GM12878 (cell line): Measurements from ENCODE around the gene TMEM120B. TPM values are rescaled to one million over a fixed set of nuclear protein-coding genes. Genes with fewer than 3 reads are reported as not detected.

Source experiments
- ATAC-seq: fragments of 200-7000 bp; cut with Tn5 transposase; 3 replicates; pipeline ENCODE4 v1.9.1; 2020; ENCODE audit warnings: mild to moderate bottlenecking, moderate library complexity
- BruUV-seq: library from RNA; stranded (reverse); fragments of 400-500 nt; replicated peaks from 2 replicates; lab custom pipeline; 2021; lab: Mats Ljungman, UMichigan
- CTCF ChIA-PET: fragments of 300-600 bp; sonication (Branson Sonifier 250); formaldehyde crosslinking; extraction: SDS; loops from one replicate; lab custom pipeline; 2021; ENCODE audit warnings: inconsistent platforms; lab: Yijun Ruan, JAX
- POLR2A ChIA-PET: fragments of 350-600 bp; formaldehyde crosslinking; extraction: SDS; loops from one replicate; lab custom pipeline; 2021; ENCODE audit warnings: inconsistent platforms; lab: Charles Lee
- RAD21 ChIA-PET: fragments of 300-600 bp; sonication (Branson Sonifier 250); formaldehyde crosslinking; loops from one replicate; lab custom pipeline; 2023; ENCODE audit warnings: antibody characterized with exemption; ENCODE audit not compliant: unreplicated experiment; lab: Charles Lee
- SMC1A ChIA-PET: fragments of 300-600 bp; sonication (Branson Sonifier 250); formaldehyde crosslinking; loops from one replicate; lab custom pipeline; 2023; ENCODE audit not compliant: unreplicated experiment, uncharacterized antibody; lab: Charles Lee
- DNase-seq: peaks from one replicate; pipeline ENCODE4 v3.0.0-alpha.2; 2011; ENCODE audit warnings: low read depth, low spot score
- FAIRE-seq: peaks from 3 replicates; lab custom pipeline; 2011; peaks lifted over from hg19 to GRCh38; lab: Jason Lieb, UNC
- H2AFZ ChIP-seq: 2 replicates; pipeline ENCODE4 v1.6.0; 2011; ENCODE audit warnings: low read depth, low read length, control low read depth; ENCODE audit not compliant: control insufficient read depth
- H3K27ac ChIP-seq: 2 replicates; pipeline ENCODE4 v1.5.1; 2011; ENCODE audit warnings: control low read depth; ENCODE audit not compliant: control insufficient read depth, insufficient read depth
- H3K27me3 ChIP-seq, 2 experiments: replicated peaks in 1 of 2; 2 replicates each; pipeline versions ENCODE4 v1.6.0 to v1.6.1; 2011; ENCODE audit warnings: low read length in 1 of 2; ENCODE audit not compliant: control insufficient read depth in 2 of 2, insufficient read depth in 2 of 2
- H3K36me3 ChIP-seq, 2 experiments: 2 replicates each; pipeline ENCODE4 v1.5.1; 2011; ENCODE audit warnings: low read length in 1 of 2; ENCODE audit not compliant: control insufficient read depth in 2 of 2, insufficient read depth in 2 of 2
- H3K4me1 ChIP-seq: 2 replicates; pipeline ENCODE4 v1.6.1; 2011; ENCODE audit warnings: mild to moderate bottlenecking, low read length, moderate library complexity, mixed read lengths; ENCODE audit not compliant: control insufficient read depth, insufficient read depth
- H3K4me2 ChIP-seq: 2 replicates; pipeline ENCODE4 v1.6.0; 2011; ENCODE audit warnings: control low read depth; ENCODE audit not compliant: control insufficient read depth, insufficient read depth
- H3K4me3 ChIP-seq: fragments of 200-600 bp; sonication (generic); 2 replicates; pipeline ENCODE4 v1.5.1; 2016
- H3K79me2 ChIP-seq: 2 replicates; pipeline ENCODE4 v1.6.0; 2011; ENCODE audit warnings: low read length; ENCODE audit not compliant: control insufficient read depth, insufficient read depth
- H3K9ac ChIP-seq: 2 replicates; pipeline ENCODE4 v1.8.0; 2011; ENCODE audit warnings: low read length, control low read depth, mixed read lengths; ENCODE audit not compliant: control insufficient read depth, insufficient read depth
- H3K9me3 ChIP-seq: replicated peaks from 3 replicates; pipeline ENCODE4 v1.5.1; 2011; ENCODE audit warnings: mild to moderate bottlenecking, low read length; ENCODE audit not compliant: control insufficient read depth, insufficient read depth
- H4K20me1 ChIP-seq: 2 replicates; pipeline ENCODE4 v1.6.0; 2011; ENCODE audit not compliant: control insufficient read depth, insufficient read depth
- NBN ChIP-seq: fragments of 450-650 bp; IDR thresholded peaks from 2 replicates; pipeline ENCODE4 v1.6.1; 2016
- POLR2A ChIP-seq: IDR thresholded peaks from 2 replicates; pipeline ENCODE4 v1.6.1; 2011; ENCODE audit warnings: low read depth, mild to moderate bottlenecking, low read length
- SIN3A ChIP-seq: IDR thresholded peaks from 2 replicates; pipeline ENCODE4 v1.6.1; 2012; ENCODE audit warnings: low read depth, low read length, improper control_type of control experiment
- SRF ChIP-seq, 2 experiments: IDR thresholded peaks; 2 replicates each; pipeline ENCODE4 v1.6.1; 2011; ENCODE audit warnings: low read depth in 2 of 2, low read length in 2 of 2, mild to moderate bottlenecking in 1 of 2, moderate library complexity in 1 of 2
- ZNF217 ChIP-seq: fragments of 450-650 bp; IDR thresholded peaks from 2 replicates; pipeline ENCODE4 v1.6.1; 2017; ENCODE audit warnings: antibody characterized with exemption, mild to moderate bottlenecking
- whole genome bisulfite sequencing: methylation state at CpG from one replicate; pipeline ENCODE4 v1.1.6; 2016; ENCODE audit warnings: low lambda C conversion rate; ENCODE audit not compliant: insufficient replicate concordance, insufficient coverage; ENCODE audit errors: missing lambda C conversion rate; 5-methylcytosine and 5-hydroxymethylcytosine counted together
- in situ Hi-C: fragments of 300-500 bp; cut with MboI; formaldehyde crosslinking; loops from 9 replicates; pipeline ENCODE4 v1.14.3; 2018; ENCODE audit warnings: mixed read lengths
- intact Hi-C: fragments of 100-400 bp; cut with micrococcal nuclease; formaldehyde crosslinking; loops from one replicate; pipeline ENCODE4 v1.14.2; 2022; ENCODE audit not compliant: unreplicated experiment
- polyA plus RNA-seq, 11 experiments: library from polyadenylated mRNA; depleted of rRNA in 4 of 11; unstranded in 6 of 11; stranded (reverse) in 5 of 11; fragments of >200 nt; fragmentation: Nextera tagmentation in 4 of 11; fragmentation: Illumina TruSeq in 1 of 11; extraction: Ambion mirVana in 4 of 11; extraction: Trizol in 1 of 11; gene quantifications; 1 replicate in 1 of 11; 2 replicates in 10 of 11; pipeline versions ENCODE4 v1.2.1 to v1.2.3, GENCODE V29; 2011 to 2016; ENCODE audit warnings: inconsistent platforms in 2 of 11, missing spikeins in 2 of 11, low read depth in 1 of 11
- total RNA-seq, 4 experiments: library from RNA; depleted of rRNA in 3 of 4; stranded (reverse); fragments of >200 nt in 3 of 4; fragmentation: Illumina TruSeq in 1 of 4; extraction: Trizol in 1 of 4; gene quantifications; 2 replicates each; pipeline versions ENCODE4 v1.2.1 to v1.2.3, GENCODE V29; 2013 to 2021
- TF ChIP-seq, protein P1 (sequence below): fragments of 450-650 bp; IDR thresholded peaks from 2 replicates; pipeline ENCODE4 v1.6.1; 2017; ENCODE audit warnings: mild to moderate bottlenecking, moderate library complexity
- TF ChIP-seq, protein P2 (sequence below): fragments of 450-650 bp; IDR thresholded peaks from 2 replicates; pipeline ENCODE4 v1.6.1; 2017; ENCODE audit warnings: antibody characterized with exemption, mild to moderate bottlenecking, moderate library complexity

TMEM120B gene
- total and polyA plus RNA-seq, 10 of the 15 experiments (the other 5 are each of a cell fraction or from before 2014, with no cell fraction given), result 4.0 to 26.2 (median 9.2) TPM

DNA sequence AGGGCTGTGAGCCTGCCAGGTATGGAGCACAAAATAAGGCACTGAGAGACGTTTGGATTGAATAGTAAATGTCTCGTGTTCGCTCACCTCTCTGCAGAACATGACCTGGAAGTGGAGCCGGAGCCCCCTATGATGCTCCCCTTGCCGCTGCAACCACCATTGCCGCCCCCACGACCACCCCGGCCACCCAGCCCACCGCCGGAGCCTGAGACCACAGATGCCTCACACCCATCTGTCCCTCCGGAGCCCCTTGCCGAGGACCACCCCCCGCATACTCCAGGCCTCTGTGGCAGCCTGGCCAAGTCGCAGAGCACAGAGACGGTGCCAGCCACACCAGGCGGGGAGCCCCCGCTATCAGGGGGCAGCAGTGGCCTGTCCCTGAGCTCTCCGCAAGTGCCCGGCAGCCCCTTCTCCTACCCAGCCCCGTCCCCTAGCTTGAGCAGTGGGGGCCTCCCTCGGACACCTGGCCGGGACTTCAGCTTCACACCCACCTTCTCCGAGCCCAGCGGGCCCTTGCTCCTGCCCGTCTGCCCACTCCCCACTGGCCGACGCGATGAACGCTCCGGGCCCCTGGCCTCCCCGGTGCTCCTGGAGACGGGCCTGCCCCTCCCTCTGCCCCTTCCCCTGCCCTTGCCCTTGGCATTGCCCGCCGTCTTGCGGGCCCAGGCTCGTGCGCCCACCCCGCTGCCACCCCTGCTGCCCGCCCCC is 110.0 kb downstream of the TMEM120B start:
- no peak overlapping the region for H3K9ac ChIP-seq
- no peaks in the 10 kb centered on the region for H3K4me1 ChIP-seq
- BruUV-seq, result no TSS peak
- intact Hi-C loops (no loop called here), in situ Hi-C loops (no loop called here)
- ATAC-seq (no peak), FAIRE-seq (no peak), DNase-seq (no peak)
- no peak for TF ChIP-seq SIN3A
- TF ChIP-seq, protein P1, sequence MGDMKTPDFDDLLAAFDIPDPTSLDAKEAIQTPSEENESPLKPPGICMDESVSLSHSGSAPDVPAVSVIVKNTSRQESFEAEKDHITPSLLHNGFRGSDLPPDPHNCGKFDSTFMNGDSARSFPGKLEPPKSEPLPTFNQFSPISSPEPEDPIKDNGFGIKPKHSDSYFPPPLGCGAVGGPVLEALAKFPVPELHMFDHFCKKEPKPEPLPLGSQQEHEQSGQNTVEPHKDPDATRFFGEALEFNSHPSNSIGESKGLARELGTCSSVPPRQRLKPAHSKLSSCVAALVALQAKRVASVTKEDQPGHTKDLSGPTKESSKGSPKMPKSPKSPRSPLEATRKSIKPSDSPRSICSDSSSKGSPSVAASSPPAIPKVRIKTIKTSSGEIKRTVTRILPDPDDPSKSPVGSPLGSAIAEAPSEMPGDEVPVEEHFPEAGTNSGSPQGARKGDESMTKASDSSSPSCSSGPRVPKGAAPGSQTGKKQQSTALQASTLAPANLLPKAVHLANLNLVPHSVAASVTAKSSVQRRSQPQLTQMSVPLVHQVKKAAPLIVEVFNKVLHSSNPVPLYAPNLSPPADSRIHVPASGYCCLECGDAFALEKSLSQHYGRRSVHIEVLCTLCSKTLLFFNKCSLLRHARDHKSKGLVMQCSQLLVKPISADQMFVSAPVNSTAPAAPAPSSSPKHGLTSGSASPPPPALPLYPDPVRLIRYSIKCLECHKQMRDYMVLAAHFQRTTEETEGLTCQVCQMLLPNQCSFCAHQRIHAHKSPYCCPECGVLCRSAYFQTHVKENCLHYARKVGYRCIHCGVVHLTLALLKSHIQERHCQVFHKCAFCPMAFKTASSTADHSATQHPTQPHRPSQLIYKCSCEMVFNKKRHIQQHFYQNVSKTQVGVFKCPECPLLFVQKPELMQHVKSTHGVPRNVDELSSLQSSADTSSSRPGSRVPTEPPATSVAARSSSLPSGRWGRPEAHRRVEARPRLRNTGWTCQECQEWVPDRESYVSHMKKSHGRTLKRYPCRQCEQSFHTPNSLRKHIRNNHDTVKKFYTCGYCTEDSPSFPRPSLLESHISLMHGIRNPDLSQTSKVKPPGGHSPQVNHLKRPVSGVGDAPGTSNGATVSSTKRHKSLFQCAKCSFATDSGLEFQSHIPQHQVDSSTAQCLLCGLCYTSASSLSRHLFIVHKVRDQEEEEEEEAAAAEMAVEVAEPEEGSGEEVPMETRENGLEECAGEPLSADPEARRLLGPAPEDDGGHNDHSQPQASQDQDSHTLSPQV, result no peak
- TF ChIP-seq NBN, result no peak
- TF ChIP-seq, protein P2, sequence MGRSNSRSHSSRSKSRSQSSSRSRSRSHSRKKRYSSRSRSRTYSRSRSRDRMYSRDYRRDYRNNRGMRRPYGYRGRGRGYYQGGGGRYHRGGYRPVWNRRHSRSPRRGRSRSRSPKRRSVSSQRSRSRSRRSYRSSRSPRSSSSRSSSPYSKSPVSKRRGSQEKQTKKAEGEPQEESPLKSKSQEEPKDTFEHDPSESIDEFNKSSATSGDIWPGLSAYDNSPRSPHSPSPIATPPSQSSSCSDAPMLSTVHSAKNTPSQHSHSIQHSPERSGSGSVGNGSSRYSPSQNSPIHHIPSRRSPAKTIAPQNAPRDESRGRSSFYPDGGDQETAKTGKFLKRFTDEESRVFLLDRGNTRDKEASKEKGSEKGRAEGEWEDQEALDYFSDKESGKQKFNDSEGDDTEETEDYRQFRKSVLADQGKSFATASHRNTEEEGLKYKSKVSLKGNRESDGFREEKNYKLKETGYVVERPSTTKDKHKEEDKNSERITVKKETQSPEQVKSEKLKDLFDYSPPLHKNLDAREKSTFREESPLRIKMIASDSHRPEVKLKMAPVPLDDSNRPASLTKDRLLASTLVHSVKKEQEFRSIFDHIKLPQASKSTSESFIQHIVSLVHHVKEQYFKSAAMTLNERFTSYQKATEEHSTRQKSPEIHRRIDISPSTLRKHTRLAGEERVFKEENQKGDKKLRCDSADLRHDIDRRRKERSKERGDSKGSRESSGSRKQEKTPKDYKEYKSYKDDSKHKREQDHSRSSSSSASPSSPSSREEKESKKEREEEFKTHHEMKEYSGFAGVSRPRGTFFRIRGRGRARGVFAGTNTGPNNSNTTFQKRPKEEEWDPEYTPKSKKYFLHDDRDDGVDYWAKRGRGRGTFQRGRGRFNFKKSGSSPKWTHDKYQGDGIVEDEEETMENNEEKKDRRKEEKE, result no peak
- TF ChIP-seq SRF (IDR thresholded peaks at IDR 0.05; ENCODE audit: low read depth in 2 of 2, low read length in 2 of 2), result no peak
- no peak for TF ChIP-seq ZNF217
- peak; percentile 27; the same call in 1 of the 2 replicates for TF ChIP-seq POLR2A
- H2AFZ ChIP-seq, result no peak overlapping the region
- no peaks in the 10 kb centered on the region for H3K9me3 ChIP-seq
- peaks cover 24 to 27% of the 10 kb centered on the region in 2 experiments; a peak in 3 of 4 replicates for H3K36me3 ChIP-seq
- 98% methylated on average over 35 of the region's 39 CpGs for WGBS
- RAD21 ChIA-PET, result no interaction called here
- CTCF ChIA-PET, result no interaction called here
- H3K27me3 ChIP-seq, result no peaks in the 10 kb centered on the region
- no peaks in the 10 kb centered on the region; the same call in 1 of the 2 replicates for H4K20me1 ChIP-seq
- H3K27ac ChIP-seq, result no peak overlapping the region
- POLR2A ChIA-PET, result no interaction called here
- no peak overlapping the region for H3K4me3 ChIP-seq
- no peak overlapping the region for H3K4me2 ChIP-seq
- H3K79me2 ChIP-seq, result no peaks in the 10 kb centered on the region
- SMC1A ChIA-PET, result no interaction called here
